Small intestine (tissue), 7 donors: ENCODE results near the gene LRMDA. TPM values are rescaled to one million over a fixed set of nuclear protein-coding genes. Genes with fewer than 3 reads are reported as not detected.

Experiments
- DNase-seq, 2 donors: peaks; one replicate each; pipeline versions ENCODE4 v3.0.0 to v3.0.0-alpha.2; 2013
- FAIRE-seq: peaks from 2 replicates; lab custom pipeline; 2012; peaks lifted over from hg19 to GRCh38; lab: Jason Lieb, UNC
- H3K27ac ChIP-seq, 3 donors: one replicate each; pipeline ENCODE4 v1.5.1; 2013; ENCODE audit warnings: low read length in 2 of 3, mild to moderate bottlenecking in 2 of 3, control low read depth in 1 of 3, inconsistent platforms in 1 of 3, low read depth in 1 of 3, moderate library complexity in 1 of 3
- H3K27me3 ChIP-seq, 3 donors: one replicate each; pipeline ENCODE4 v1.6.1; 2013; ENCODE audit warnings: low read length in 3 of 3, inconsistent platforms in 1 of 3; ENCODE audit not compliant: control insufficient read depth in 3 of 3, insufficient read depth in 3 of 3
- H3K36me3 ChIP-seq, 3 donors: one replicate each; pipeline ENCODE4 v1.6.1; 2013; ENCODE audit warnings: low read length in 3 of 3, inconsistent platforms in 1 of 3, low read depth in 1 of 3, mild to moderate bottlenecking in 1 of 3, moderate library complexity in 1 of 3; ENCODE audit not compliant: control insufficient read depth in 3 of 3, insufficient read depth in 2 of 3
- H3K4me1 ChIP-seq, 3 donors: one replicate each; pipeline ENCODE4 v1.6.1; 2013; ENCODE audit warnings: low read length in 2 of 3, inconsistent platforms in 1 of 3, low read depth in 1 of 3, mild to moderate bottlenecking in 1 of 3, moderate library complexity in 1 of 3; ENCODE audit not compliant: control insufficient read depth in 3 of 3, insufficient read depth in 2 of 3
- H3K4me3 ChIP-seq, 3 donors: one replicate each; pipeline ENCODE4 v1.5.1; 2013; ENCODE audit warnings: low read length in 3 of 3, control low read depth in 1 of 3, inconsistent platforms in 1 of 3, low read depth in 1 of 3, mild to moderate bottlenecking in 1 of 3, moderate library complexity in 1 of 3
- H3K9me3 ChIP-seq, 2 donors: one replicate each; pipeline ENCODE4 v1.6.1; 2013; ENCODE audit warnings: low read depth in 1 of 2, low read length in 1 of 2; ENCODE audit not compliant: control insufficient read depth in 2 of 2, insufficient read depth in 1 of 2
- WGBS, 3 donors: extraction: QIAGEN DNeasy Blood & Tissue Kit; methylation state at CpG; one replicate each; pipeline ENCODE4 v1.1.7; 2013; 5-methylcytosine and 5-hydroxymethylcytosine counted together
- polyA plus RNA-seq, 4 donors: library from polyadenylated mRNA; stranded (reverse) in 3 of 4; unstranded in 1 of 4; fragments of 200-250 nt in 3 of 4; fragments of 120-200 nt in 1 of 4; gene quantifications; one replicate each; pipeline versions ENCODE4 v1.2.1 to v1.2.3, GENCODE V29; 2013
- donor health status: healthy with polysubstance abuse.
- donor health status: control.
- donor health status: control.
- donor health status: Bipolar disorder and iron deficiency.
- donor health status: healthy.

The LRMDA gene
- polyA plus RNA-seq, 4 donors: 5.6 to 16.2 (median 6.0) TPM; not detected in 1

DNA sequence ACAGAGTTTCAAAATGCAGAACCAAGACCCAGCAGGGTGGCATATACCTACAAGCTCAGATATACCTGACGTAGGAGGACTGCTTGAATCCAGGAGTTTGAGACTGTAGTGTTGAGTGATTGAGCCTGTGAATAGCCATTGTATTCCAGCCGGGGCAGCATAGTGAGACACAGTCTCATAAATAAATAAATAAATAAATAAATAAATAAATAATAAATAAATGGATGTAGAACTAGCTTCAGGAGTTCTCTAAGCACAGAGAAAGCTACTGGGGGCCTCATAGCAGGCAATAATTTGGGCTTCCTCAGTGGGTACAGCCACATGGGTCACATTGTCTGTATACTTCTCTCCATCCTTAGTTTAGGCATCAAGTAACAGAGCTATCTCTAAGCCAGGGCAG lies 906.8 kb downstream of the LRMDA start:
- FAIRE-seq (no peak), DNase-seq (no peak)
- peaks cover 0 to 3% of the 10 kb centered on the region in 2 donors for H3K9me3 ChIP-seq
- H3K4me1 ChIP-seq: peaks cover 4 to 9% (median 6%) of the 10 kb centered on the region in 3 donors
- H3K4me3 ChIP-seq: no peak overlapping the region
- no peaks in the 10 kb centered on the region for H3K27me3 ChIP-seq
- no peak overlapping the region for H3K27ac ChIP-seq
- 89 to 98% (median 95%) methylated on average over 2 of the region's 2 CpGs for WGBS, 3 donors
- H3K36me3 ChIP-seq: no peaks in the 10 kb centered on the region

DNA sequence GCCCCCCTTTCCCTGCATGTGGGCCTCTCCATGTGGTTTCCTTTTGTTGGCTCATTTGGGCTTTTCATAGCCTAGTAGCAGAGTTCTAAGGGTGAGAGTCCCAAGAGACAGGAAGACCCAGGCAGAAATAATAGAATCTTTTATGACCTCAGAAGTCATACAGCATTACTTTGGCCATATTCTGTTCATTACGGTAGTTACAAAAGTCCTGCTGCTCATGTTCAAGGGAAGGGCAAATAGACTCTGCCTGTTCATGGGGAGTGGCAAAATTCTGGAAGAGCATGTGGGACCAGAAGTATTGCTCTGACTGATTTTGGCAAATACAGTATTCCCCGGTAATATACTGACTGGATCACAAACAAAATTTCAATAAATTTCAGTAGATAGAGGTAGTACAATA lies 910.3 kb downstream of the LRMDA start:
- DNase-seq (no peak), FAIRE-seq (no peak)
- H3K4me3 ChIP-seq: no peak overlapping the region
- no peaks in the 10 kb centered on the region for H3K4me1 ChIP-seq
- no peaks in the 10 kb centered on the region for H3K27me3 ChIP-seq
- WGBS, 3 donors: 88 to 92% (median 89%) methylated on average over 2 of the region's 2 CpGs
- H3K9me3 ChIP-seq: peaks cover 0 to 6% of the 10 kb centered on the region in 2 donors
- no peaks in the 10 kb centered on the region for H3K36me3 ChIP-seq
- H3K27ac ChIP-seq: no peak overlapping the region

DNA sequence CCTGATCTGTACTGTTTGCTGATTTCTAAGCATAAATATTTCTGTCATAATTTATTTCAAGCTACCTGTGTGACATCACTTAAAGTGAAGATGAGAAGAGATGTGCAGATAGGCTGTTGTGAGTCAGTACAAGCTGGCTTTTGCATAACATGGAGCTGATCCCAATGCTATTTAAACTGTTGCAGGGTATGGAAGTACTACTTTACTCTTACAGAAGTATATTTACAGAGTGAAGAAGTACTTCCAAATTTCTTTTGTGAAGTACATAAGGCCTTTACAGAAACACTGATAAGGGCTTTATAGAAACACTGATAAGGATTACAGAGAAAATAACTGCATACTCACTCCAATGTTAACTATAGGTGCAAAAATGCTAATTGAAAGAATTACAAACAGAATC lies 911.6 kb downstream of the LRMDA start:
- DNase-seq (no peak), FAIRE-seq (no peak)
- Histone ChIP-seq H3K4me1 (no peaks in the 10 kb centered on the region), H3K9me3 (peaks cover 0 to 6% of the 10 kb centered on the region in 2 donors), H3K4me3 (no peak overlapping the region), H3K27ac (no peak overlapping the region), H3K36me3 (no peaks in the 10 kb centered on the region), H3K27me3 (no peaks in the 10 kb centered on the region)

DNA sequence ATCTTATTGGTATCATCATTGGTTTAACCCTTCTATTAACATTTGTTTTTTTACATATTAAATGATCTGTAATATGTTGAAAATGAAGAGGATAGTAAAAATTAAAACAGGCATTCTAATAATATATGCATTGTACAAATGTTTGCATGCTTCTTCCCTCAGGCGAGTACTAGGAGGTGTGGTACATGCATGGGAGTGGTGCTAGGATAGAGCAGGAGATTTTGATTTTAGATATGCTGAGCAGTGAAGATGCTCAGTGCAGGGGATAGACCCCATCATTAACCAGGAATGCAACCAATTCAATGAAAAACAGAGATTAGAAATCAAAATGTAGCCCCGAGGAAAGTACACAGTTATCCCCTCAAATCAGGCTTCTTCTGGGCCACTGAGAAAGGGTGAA lies 916.4 kb downstream of the LRMDA start:
- no peak overlapping the region for H3K27ac ChIP-seq
- no peaks in the 10 kb centered on the region for H3K4me1 ChIP-seq
- H3K27me3 ChIP-seq: no peaks in the 10 kb centered on the region
- H3K36me3 ChIP-seq: no peaks in the 10 kb centered on the region
- DNase-seq (no peak), FAIRE-seq (no peak)
- 82 to 93% (median 92%) methylated on average over 2 of the region's 2 CpGs for WGBS, 3 donors
- peaks cover 0 to 5% of the 10 kb centered on the region in 2 donors for H3K9me3 ChIP-seq
- H3K4me3 ChIP-seq: no peak overlapping the region

DNA sequence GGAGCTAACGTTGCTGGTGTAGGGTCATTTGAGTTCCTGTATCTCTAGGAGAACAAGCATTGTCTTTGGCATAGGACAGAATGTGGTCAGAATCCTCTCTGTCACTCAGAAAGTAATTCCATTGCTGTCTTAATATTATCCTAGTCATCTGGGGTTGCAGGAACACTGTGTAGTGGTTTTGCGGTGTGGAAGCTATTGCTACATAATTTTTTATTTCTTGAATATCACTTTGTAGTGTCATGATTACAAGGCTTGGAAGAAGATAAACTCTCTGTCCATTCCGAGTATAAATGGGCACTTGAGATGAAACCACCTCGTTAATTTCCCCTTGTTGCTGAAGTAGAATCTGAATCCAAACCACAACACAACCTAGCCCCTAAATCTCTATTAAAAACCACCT lies 919.2 kb downstream of the LRMDA start:
- FAIRE-seq (no peak), DNase-seq (no peak)
- WGBS, 3 donors: 80 to 84% (median 80%) methylated on average over 4 of the region's 4 CpGs
- H3K9me3 ChIP-seq: no peaks in the 10 kb centered on the region
- H3K36me3 ChIP-seq: no peaks in the 10 kb centered on the region
- no peak overlapping the region for H3K27ac ChIP-seq
- no peaks in the 10 kb centered on the region for H3K4me1 ChIP-seq
- no peak overlapping the region for H3K4me3 ChIP-seq
- no peaks in the 10 kb centered on the region for H3K27me3 ChIP-seq

DNA sequence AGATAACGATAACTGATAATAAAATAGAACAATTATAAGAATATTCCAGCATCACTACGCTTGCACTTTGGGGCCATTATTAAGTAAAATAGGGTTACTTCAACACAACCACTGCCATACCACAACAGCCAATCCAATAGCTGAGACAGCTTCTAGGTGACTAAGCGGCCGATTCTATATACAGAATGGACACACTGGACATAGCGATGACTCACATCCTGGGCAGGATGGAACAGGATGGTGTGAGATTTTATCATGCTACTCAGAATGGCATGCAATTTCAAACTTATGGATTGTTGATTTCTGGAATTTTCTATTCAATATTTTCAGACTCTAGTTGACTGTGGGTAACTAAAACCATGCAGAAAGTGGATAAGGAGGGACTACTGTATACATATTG lies 920.9 kb downstream of the LRMDA start:
- H3K4me3 ChIP-seq: no peak overlapping the region
- 93 to 96% (median 95%) methylated on average over 5 of the region's 5 CpGs for WGBS, 3 donors
- H3K27ac ChIP-seq: no peak overlapping the region
- no peaks in the 10 kb centered on the region for H3K27me3 ChIP-seq
- FAIRE-seq (no peak), DNase-seq (no peak)
- no peaks in the 10 kb centered on the region for H3K9me3 ChIP-seq
- H3K4me1 ChIP-seq: no peaks in the 10 kb centered on the region
- no peaks in the 10 kb centered on the region for H3K36me3 ChIP-seq

DNA sequence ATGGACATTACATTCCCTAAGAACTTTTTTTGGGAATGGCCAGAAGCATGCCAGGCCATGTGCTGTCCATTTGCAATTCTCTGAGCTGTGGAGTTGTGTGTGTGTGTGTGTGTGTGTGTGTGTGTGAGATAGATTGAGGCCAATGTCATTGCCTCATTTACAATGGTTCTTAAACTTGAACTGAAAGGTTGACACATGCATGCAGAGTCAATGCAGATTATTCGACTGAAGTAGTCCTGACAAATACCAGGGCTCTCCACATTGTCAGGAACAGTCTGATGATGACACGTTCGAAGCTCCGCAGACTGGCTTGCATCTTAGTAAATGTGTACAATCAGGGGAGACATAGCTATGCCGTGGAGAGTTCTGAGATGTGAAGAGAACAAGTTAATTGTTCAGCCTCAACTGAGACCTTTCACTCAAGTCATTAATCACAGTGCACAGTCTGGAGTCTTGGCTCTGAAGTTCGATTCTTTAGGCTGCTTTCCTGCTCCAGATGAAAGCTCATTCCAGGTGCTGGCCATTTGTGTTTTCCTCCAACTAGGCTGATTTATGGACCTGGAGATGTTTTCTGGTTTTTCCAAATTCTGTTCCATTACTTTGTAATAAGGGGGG lies 921.9 kb downstream of the LRMDA start:
- Histone ChIP-seq H3K4me3 (no peak overlapping the region), H3K27ac (no peak overlapping the region), H3K4me1 (no peaks in the 10 kb centered on the region), H3K9me3 (no peaks in the 10 kb centered on the region), H3K27me3 (no peaks in the 10 kb centered on the region), H3K36me3 (no peaks in the 10 kb centered on the region)
- 71 to 86% (median 80%) methylated on average over 6 of the region's 6 CpGs for WGBS, 3 donors
- no peak for FAIRE-seq
- DNase-seq: no peak

DNA sequence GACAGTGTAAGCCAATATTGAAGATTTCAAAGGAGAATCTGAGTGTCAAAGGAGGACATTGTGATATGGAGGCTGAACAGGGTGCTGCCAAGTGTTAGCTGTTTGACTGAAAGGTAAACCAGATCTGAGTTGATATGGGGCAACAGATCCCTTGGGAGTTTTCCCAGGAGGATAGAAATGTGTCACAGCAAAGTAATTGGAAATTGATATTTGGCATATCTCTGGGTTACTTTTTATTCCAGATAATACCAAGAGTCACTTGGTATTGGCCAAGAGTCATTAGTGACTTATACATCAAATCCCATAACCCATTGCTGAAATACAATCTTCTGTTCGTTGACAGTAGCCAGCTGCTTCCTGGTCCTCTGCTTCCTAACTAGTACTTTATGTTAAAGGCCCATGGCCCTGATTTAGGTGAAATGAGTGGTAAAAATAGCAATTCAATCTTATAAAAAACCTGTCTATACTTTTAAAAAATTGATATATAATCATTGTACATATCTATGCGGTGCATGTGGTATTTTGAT lies 922.9 kb downstream of the LRMDA start:
- Histone ChIP-seq H3K9me3 (no peaks in the 10 kb centered on the region), H3K27me3 (no peaks in the 10 kb centered on the region), H3K36me3 (no peaks in the 10 kb centered on the region), H3K4me1 (no peaks in the 10 kb centered on the region), H3K27ac (no peak overlapping the region), H3K4me3 (no peak overlapping the region)
- WGBS, 3 donors: 68 to 77% (median 73%) methylated on average over 2 of the region's 2 CpGs
- no peak for DNase-seq
- no peak for FAIRE-seq

DNA sequence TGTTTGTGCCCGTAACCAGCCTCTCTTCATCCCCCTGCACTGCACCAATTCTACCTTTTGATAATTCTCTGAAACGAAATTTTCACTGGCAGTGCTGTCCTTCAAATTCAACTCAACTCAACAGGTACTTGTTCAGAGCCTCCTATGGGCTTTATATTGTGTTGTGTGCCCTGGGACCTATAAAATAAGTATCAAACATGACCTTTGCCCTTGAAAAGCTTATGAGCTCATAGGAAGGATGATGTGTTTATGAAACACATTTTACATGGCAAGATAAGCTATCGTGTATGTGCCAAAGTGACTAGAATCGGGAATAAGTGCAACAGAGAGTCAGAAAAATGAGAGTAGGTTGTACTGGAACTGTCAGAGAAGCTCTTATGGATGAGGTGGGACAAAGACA lies 923.5 kb downstream of the LRMDA start:
- Histone ChIP-seq H3K9me3 (no peaks in the 10 kb centered on the region), H3K4me3 (no peak overlapping the region), H3K27ac (no peak overlapping the region), H3K27me3 (no peaks in the 10 kb centered on the region), H3K4me1 (no peaks in the 10 kb centered on the region), H3K36me3 (no peaks in the 10 kb centered on the region)
- 34 to 67% (median 52%) methylated on average over 4 of the region's 4 CpGs for WGBS, 3 donors
- peak; percentile 6 to 81 for DNase-seq
- no peak for FAIRE-seq
